ENCODE results near the gene KLHL14. TPM values are rescaled to one million over a fixed set of nuclear protein-coding genes. Genes with fewer than 3 reads are reported as not detected.

The KLHL14 gene
- total RNA-seq, 1 experiment from 2014 or later = 6.7 TPM

DNA sequence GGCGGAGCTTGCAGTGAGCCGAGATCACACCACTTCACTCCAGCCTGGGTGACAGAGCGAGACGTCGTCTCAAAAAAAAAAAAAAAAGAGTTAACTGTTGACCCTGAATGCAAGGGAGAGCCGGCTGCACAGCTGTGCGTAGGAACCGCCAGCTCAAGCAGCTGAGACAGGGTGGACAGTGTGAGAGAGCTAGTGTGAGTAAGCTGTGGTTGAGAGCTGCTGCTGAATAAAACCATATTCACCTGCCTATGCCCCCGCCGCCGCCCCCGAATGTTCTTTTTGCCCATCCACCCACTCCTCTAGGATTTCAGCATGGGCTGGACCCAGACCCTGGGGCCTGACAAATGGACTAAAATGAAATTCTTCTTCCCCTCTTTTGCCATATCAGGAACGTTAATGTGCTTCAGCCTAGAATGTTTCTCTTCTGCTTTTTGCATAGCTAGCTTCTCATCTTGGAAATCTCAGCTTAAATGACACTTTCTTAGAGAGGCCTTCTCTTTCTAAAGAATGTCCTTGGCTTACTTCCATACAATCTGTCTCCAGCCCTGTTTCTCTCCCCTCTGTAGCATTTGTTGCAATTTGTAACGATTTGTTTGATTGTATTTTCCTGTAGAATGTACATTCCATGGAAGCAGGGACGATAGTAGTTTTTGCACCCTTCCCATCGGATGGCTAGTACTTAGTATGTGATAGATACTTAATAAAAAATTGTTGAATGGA is 142.7 kb downstream of the KLHL14 start:
- ChIA-PET CTCF (no interaction called here), POLR2A (no interaction called here)
- DNase-seq (ENCODE audit: low read depth, low spot score) (no peak), ATAC-seq (no peak)
- no peaks in the 10 kb centered on the region for H3K4me1 ChIP-seq (ENCODE audit: control insufficient read depth, insufficient read depth, low read length)
- intact Hi-C loops (cut with micrococcal nuclease; ENCODE audit: unreplicated experiment) = no loop called here
- no peaks in the 10 kb centered on the region for H3K9me3 ChIP-seq (ENCODE audit: control insufficient read depth, insufficient read depth, low read depth, low read length)
- TF ChIP-seq POLR2AphosphoS5 (IDR thresholded peaks at IDR 0.05; ENCODE audit: low read depth, low read length) = no peak
- TF ChIP-seq, protein P1, sequence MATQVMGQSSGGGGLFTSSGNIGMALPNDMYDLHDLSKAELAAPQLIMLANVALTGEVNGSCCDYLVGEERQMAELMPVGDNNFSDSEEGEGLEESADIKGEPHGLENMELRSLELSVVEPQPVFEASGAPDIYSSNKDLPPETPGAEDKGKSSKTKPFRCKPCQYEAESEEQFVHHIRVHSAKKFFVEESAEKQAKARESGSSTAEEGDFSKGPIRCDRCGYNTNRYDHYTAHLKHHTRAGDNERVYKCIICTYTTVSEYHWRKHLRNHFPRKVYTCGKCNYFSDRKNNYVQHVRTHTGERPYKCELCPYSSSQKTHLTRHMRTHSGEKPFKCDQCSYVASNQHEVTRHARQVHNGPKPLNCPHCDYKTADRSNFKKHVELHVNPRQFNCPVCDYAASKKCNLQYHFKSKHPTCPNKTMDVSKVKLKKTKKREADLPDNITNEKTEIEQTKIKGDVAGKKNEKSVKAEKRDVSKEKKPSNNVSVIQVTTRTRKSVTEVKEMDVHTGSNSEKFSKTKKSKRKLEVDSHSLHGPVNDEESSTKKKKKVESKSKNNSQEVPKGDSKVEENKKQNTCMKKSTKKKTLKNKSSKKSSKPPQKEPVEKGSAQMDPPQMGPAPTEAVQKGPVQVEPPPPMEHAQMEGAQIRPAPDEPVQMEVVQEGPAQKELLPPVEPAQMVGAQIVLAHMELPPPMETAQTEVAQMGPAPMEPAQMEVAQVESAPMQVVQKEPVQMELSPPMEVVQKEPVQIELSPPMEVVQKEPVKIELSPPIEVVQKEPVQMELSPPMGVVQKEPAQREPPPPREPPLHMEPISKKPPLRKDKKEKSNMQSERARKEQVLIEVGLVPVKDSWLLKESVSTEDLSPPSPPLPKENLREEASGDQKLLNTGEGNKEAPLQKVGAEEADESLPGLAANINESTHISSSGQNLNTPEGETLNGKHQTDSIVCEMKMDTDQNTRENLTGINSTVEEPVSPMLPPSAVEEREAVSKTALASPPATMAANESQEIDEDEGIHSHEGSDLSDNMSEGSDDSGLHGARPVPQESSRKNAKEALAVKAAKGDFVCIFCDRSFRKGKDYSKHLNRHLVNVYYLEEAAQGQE (IDR thresholded peaks at IDR 0.05; ENCODE audit: insufficient read depth in 1 of 2, low read depth in 2 of 2, low read length in 1 of 2) = no peak
- no peak for TF ChIP-seq SIN3A (IDR thresholded peaks at IDR 0.05; ENCODE audit: borderline replicate concordance, insufficient read depth, low read depth, low read length)
- TF ChIP-seq, protein P2, sequence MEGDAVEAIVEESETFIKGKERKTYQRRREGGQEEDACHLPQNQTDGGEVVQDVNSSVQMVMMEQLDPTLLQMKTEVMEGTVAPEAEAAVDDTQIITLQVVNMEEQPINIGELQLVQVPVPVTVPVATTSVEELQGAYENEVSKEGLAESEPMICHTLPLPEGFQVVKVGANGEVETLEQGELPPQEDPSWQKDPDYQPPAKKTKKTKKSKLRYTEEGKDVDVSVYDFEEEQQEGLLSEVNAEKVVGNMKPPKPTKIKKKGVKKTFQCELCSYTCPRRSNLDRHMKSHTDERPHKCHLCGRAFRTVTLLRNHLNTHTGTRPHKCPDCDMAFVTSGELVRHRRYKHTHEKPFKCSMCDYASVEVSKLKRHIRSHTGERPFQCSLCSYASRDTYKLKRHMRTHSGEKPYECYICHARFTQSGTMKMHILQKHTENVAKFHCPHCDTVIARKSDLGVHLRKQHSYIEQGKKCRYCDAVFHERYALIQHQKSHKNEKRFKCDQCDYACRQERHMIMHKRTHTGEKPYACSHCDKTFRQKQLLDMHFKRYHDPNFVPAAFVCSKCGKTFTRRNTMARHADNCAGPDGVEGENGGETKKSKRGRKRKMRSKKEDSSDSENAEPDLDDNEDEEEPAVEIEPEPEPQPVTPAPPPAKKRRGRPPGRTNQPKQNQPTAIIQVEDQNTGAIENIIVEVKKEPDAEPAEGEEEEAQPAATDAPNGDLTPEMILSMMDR (IDR thresholded peaks at IDR 0.05) = no peak
- TF ChIP-seq TCF7L2 (IDR thresholded peaks at IDR 0.05; ENCODE audit: low read depth, low read length) = no peak
- in situ Hi-C loops (cut with HindIII; ENCODE audit: low pct_unique_long_range_greater_than_20kb, low sequenced_read_pairs) = no loop called here
- no peaks in the 10 kb centered on the region for H3K36me3 ChIP-seq (ENCODE audit: control insufficient read depth, insufficient read depth, low read length)
- H3K27ac ChIP-seq (ENCODE audit: low read length) = no peak overlapping the region
- no peaks in the 10 kb centered on the region for H3K27me3 ChIP-seq (ENCODE audit: control insufficient read depth, insufficient read depth, low read length)
- no peak overlapping the region for H3K4me3 ChIP-seq (ENCODE audit: low read depth in 2 of 2, low read length in 2 of 2)
- no TSS peak for BruUV-seq (replicated peaks)

DNA sequence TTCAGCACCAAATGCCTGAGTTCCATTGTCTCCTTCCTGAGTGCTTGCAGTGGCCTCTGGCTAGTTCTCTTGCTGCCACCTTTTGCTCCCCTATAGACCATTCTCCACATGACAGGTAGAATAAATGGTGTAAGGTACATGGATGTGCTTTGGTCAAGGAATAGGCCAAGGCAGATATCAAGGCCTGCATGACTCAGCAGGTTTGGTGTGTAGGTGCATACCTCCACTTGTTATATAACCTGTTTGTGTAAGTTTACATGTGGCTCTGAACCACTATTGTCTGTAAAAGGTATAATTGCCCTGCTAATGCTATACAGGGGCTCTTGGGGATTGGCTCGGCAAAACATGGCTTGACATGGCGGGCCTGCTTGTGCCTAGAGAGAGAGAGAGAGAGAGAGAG is 143.5 kb downstream of the KLHL14 start:
- DNase-seq (ENCODE audit: low read depth, low spot score) = no peak
- Histone ChIP-seq H3K36me3 (ENCODE audit: control insufficient read depth, insufficient read depth, low read length) (no peaks in the 10 kb centered on the region), H3K9me3 (ENCODE audit: control insufficient read depth, insufficient read depth, low read depth, low read length) (no peaks in the 10 kb centered on the region), H3K4me3 (ENCODE audit: low read depth in 2 of 2, low read length in 2 of 2) (no peak overlapping the region), H3K4me1 (ENCODE audit: control insufficient read depth, insufficient read depth, low read length) (no peaks in the 10 kb centered on the region), H3K27me3 (ENCODE audit: control insufficient read depth, insufficient read depth, low read length) (no peaks in the 10 kb centered on the region), H3K27ac (ENCODE audit: low read length) (no peak overlapping the region)
- CTCF ChIA-PET = no interaction called here
- no TSS peak for BruUV-seq (replicated peaks)
- POLR2A ChIA-PET = no interaction called here
- intact Hi-C loops (cut with micrococcal nuclease; ENCODE audit: unreplicated experiment) = no loop called here
- in situ Hi-C loops (cut with HindIII; ENCODE audit: low pct_unique_long_range_greater_than_20kb, low sequenced_read_pairs) = no loop called here
- TF ChIP-seq, protein P1 (IDR thresholded peaks at IDR 0.05; ENCODE audit: insufficient read depth in 1 of 2, low read depth in 2 of 2, low read length in 1 of 2) = no peak
- TF ChIP-seq SIN3A (IDR thresholded peaks at IDR 0.05; ENCODE audit: borderline replicate concordance, insufficient read depth, low read depth, low read length) = no peak
- TF ChIP-seq POLR2AphosphoS5 (IDR thresholded peaks at IDR 0.05; ENCODE audit: low read depth, low read length) = no peak
- TF ChIP-seq TCF7L2 (IDR thresholded peaks at IDR 0.05; ENCODE audit: low read depth, low read length) = no peak
- TF ChIP-seq, protein P2 (IDR thresholded peaks at IDR 0.05) = no peak
- ATAC-seq = no peak
